ENCODE results near the gene FAM110D. TPM values are rescaled to one million over a fixed set of nuclear protein-coding genes. Genes with fewer than 3 reads are reported as not detected.

The FAM110D gene
- total RNA-seq, 1 experiment from 2014 or later: 0.05 TPM

- in situ Hi-C loops (cut with HindIII; ENCODE audit: low pct_unique_long_range_greater_than_20kb, low sequenced_read_pairs) (no loop called here), intact Hi-C loops (cut with micrococcal nuclease; ENCODE audit: unreplicated experiment) (no loop called here)
- H3K4me3 ChIP-seq (ENCODE audit: low read depth in 2 of 2, low read length in 2 of 2): no peak overlapping the region
- ChIA-PET POLR2A (interaction anchor here (0.6 to 1.2 kb wide), 2 partner anchors 17 to 45 kb away, joined by 7 to 10 read pairs; no protein-coding TSS in a partner anchor), CTCF (interaction anchor here (0.6 kb wide), 1 partner anchor 8 kb away, joined by 3 read pairs; no protein-coding TSS in a partner anchor)
- no peaks in the 10 kb centered on the region for H3K36me3 ChIP-seq (ENCODE audit: control insufficient read depth, insufficient read depth, low read length)
- no peak overlapping the region for H3K27ac ChIP-seq (ENCODE audit: low read length)
- H3K9me3 ChIP-seq (ENCODE audit: control insufficient read depth, insufficient read depth, low read depth, low read length): no peaks in the 10 kb centered on the region
- no peaks in the 10 kb centered on the region for H3K27me3 ChIP-seq (ENCODE audit: control insufficient read depth, insufficient read depth, low read length)
- no TSS peak for BruUV-seq (replicated peaks)
- no peak for DNase-seq (ENCODE audit: low read depth, low spot score)
- ATAC-seq: no peak
- peaks cover 10% of the 10 kb centered on the region for H3K4me1 ChIP-seq (ENCODE audit: control insufficient read depth, insufficient read depth, low read length)
- TF ChIP-seq TCF7L2 (IDR thresholded peaks at IDR 0.05; ENCODE audit: low read depth, low read length) (no peak), POLR2AphosphoS5 (IDR thresholded peaks at IDR 0.05; ENCODE audit: low read depth, low read length) (no peak), SIN3A (IDR thresholded peaks at IDR 0.05; ENCODE audit: borderline replicate concordance, insufficient read depth, low read depth, low read length) (no peak), CTCF (IDR thresholded peaks at IDR 0.05) (no peak), REST (IDR thresholded peaks at IDR 0.05; ENCODE audit: insufficient read depth in 1 of 2, low read depth in 2 of 2, low read length in 1 of 2) (no peak)
Measured at GRCh38 chr1:26130695-26131094, 28.2 kb upstream of the FAM110D start.

GRCh38 chr1:26132128-26132833, 26.6 kb upstream of the FAM110D start:
- ATAC-seq: no peak

More at GRCh38 chr1:26132128-26132833, 26.6 kb upstream of the FAM110D start:
- TF ChIP-seq TCF7L2 (IDR thresholded peaks at IDR 0.05; ENCODE audit: low read depth, low read length) (no peak), REST (IDR thresholded peaks at IDR 0.05; ENCODE audit: insufficient read depth in 1 of 2, low read depth in 2 of 2, low read length in 1 of 2) (no peak), CTCF (IDR thresholded peaks at IDR 0.05) (no peak), SIN3A (IDR thresholded peaks at IDR 0.05; ENCODE audit: borderline replicate concordance, insufficient read depth, low read depth, low read length) (no peak), POLR2AphosphoS5 (IDR thresholded peaks at IDR 0.05; ENCODE audit: low read depth, low read length) (no peak)
- BruUV-seq (replicated peaks): no TSS peak
- intact Hi-C loops (cut with micrococcal nuclease; ENCODE audit: unreplicated experiment): no loop called here
- Histone ChIP-seq H3K4me3 (ENCODE audit: low read depth in 2 of 2, low read length in 2 of 2) (no peak overlapping the region), H3K27me3 (ENCODE audit: control insufficient read depth, insufficient read depth, low read length) (no peaks in the 10 kb centered on the region), H3K27ac (ENCODE audit: low read length) (no peak overlapping the region), H3K9me3 (ENCODE audit: control insufficient read depth, insufficient read depth, low read depth, low read length) (no peaks in the 10 kb centered on the region), H3K4me1 (ENCODE audit: control insufficient read depth, insufficient read depth, low read length) (peaks cover 1% of the 10 kb centered on the region), H3K36me3 (ENCODE audit: control insufficient read depth, insufficient read depth, low read length) (no peaks in the 10 kb centered on the region)
- POLR2A ChIA-PET: no interaction called here
- CTCF ChIA-PET: no interaction called here
- in situ Hi-C loops (cut with HindIII; ENCODE audit: low pct_unique_long_range_greater_than_20kb, low sequenced_read_pairs): no loop called here
- no peak for DNase-seq (ENCODE audit: low read depth, low spot score)

Measured in Panc1 (cell line).